ENCODE results near the gene SERPINA3.

The SERPINA3 gene

DNA sequence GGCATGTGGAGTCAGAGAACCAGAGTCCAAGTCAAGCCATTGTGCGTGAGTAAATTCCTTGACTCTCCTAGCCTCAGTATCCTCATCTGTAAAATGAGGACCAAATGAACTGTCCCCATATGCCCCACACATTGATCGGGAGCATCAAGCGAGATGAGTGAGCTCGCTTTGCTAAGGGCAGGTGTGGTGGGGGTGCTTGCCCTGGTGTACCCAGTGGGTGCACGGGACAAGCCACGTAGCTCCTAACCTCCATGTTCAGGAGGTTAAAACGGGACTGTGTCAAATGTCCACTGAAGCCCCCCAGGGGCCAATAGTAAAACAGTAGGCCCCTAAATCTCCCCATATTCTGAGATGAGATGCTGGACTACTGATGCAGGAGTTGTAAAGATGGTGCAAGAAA, 60.9 kb downstream of the SERPINA3 start:
- no peak overlapping the region for H3K27ac ChIP-seq
- H3K4me3 ChIP-seq = no peak overlapping the region

Data from skin epidermis (tissue), 12 donors.